AG09319 (cell line): ENCODE data around the gene SAMD5.

Experiments used
- DNase-seq: peaks from one replicate; pipeline ENCODE4 v3.0.0-alpha.2; 2010; ENCODE audit warnings: low read depth; ENCODE audit errors: extremely low read depth
- CTCF ChIP-seq: IDR thresholded peaks from 2 replicates; pipeline ENCODE4 v1.5.1; 2011; ENCODE audit warnings: low read depth, mild to moderate bottlenecking, inconsistent platforms, low read length, moderate library complexity

SAMD5 gene

DNA sequence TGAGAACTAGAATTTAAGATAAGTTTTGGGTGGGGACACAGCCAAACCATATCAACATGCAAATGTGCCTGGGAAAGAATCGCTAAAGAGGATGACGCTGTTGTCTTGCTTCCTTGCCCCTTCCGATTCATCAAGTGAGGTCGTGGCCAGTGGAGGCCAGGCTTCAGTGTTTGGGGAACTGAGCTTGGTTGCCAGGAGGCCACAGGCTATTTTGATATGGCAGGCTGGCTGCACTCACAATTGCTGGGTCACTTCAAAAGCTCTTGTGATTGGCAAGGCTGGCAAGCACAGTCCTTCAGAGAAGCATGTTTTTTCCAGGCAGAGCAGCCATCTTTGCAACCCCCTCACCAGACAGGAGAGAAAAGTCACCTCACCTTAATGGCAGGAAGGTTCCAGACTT lies 45.8 kb downstream of the SAMD5 start:
- DNase-seq, result no peak
- TF ChIP-seq CTCF, result no peak

DNA sequence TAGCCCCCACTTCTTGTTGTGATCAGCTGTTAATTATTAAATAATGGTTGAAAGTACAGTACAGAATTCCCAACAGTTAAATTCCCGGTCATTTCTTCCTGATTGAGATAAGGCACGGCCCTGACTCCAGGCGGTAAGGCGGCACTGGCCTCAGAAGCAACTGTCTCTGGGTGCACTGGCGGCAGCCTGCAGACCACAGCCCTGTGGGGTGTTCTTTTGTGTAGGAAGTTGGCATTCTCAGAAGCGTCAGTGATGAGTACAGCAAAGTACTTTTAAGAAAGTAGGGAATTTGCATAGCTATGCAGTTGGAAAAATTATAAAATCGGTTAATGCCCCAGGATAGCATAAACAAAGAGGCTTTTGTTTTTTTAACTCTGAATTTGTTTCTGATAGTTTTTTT lies 50.5 kb downstream of the SAMD5 start:
- DNase-seq, result no peak
- TF ChIP-seq CTCF, result no peak

- no peak for TF ChIP-seq CTCF
Measured at GRCh38 chr6:147560670-147561069, 52.2 kb downstream of the SAMD5 start.

DNA sequence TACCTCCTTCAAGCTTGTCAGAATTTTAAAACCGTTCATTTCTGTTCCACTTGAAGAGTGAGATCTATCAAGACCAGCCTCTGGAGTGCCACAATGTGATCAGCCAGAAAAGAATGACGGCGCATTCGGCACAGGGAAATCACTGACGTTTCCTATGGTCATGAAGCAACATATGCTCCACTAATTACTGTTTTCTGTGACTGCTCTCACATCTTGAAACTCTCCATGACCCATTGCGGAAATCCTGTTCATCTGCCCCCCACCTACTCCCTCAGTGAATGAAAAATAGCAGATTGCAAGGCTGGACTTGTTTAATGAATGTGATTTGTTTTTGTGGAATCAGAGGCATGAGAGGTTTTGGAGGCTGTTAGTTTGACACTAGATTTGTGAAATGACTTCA lies 53.2 kb downstream of the SAMD5 start:
- no peak for TF ChIP-seq CTCF
- DNase-seq, result no peak

More at GRCh38 chr6:147560670-147561069, 52.2 kb downstream of the SAMD5 start:
- DNase-seq, result no peak

GRCh38 chr6:147563472-147563871 lies 55.0 kb downstream of the SAMD5 start:
- TF ChIP-seq CTCF, result no peak
- no peak for DNase-seq

GRCh38 chr6:147564556-147564955 lies 56.1 kb downstream of the SAMD5 start:
- DNase-seq, result no peak
- TF ChIP-seq CTCF, result no peak

DNA sequence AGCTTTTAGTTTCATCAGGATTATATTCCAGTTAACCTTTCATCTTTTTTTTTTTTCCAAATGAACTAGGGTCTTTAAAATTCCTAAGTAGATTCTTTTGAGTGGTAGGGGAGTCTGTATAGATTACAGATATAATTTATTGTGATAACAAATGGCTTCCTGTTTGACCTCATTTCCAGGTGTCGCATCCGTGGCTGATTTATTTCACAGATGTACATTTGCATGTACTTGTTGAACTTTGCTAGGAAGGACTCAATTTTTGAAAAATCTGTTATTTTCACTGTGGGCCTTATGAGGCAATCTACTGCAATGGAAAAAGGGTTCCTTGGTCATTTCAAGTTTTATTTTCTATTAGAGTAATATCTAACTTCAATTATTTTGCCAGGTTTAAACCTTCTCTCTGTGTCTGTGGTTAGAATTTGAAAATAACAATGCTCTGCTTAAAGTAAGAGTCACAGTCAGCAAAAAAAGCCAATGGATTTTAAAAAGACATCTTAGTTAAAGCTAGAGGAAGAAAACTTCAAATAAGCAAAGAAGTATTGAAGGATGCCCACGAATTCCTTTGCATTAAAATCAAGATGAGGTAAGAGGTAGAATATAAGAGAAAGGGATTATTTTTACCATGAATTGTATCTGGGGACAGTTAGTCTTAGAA lies 57.9 kb downstream of the SAMD5 start:
- TF ChIP-seq CTCF, result no peak
- DNase-seq, result no peak
